Breast epithelium (tissue), 3 donors: ENCODE results near the gene FBLN1.

Experiments
- POLR2A ChIP-seq: fragments of 450-650 bp; IDR thresholded peaks from one replicate; pipeline ENCODE4 v1.6.1; 2016; ENCODE audit warnings: antibody characterized with exemption, mild to moderate bottlenecking, moderate library complexity
- POLR2AphosphoS5 ChIP-seq, 3 donors: sonication (generic); formaldehyde crosslinking; IDR thresholded peaks; one replicate each; pipeline ENCODE4 v1.6.1; 2017; ENCODE audit warnings: antibody characterized with exemption in 3 of 3
- TF ChIP-seq, protein P1 (sequence below), 3 donors: fragments of 450-650 bp; IDR thresholded peaks; one replicate each; pipeline ENCODE4 v1.5.1; 2016 to 2017; ENCODE audit warnings: antibody characterized with exemption in 3 of 3, mild to moderate bottlenecking in 3 of 3, moderate library complexity in 3 of 3

DNA sequence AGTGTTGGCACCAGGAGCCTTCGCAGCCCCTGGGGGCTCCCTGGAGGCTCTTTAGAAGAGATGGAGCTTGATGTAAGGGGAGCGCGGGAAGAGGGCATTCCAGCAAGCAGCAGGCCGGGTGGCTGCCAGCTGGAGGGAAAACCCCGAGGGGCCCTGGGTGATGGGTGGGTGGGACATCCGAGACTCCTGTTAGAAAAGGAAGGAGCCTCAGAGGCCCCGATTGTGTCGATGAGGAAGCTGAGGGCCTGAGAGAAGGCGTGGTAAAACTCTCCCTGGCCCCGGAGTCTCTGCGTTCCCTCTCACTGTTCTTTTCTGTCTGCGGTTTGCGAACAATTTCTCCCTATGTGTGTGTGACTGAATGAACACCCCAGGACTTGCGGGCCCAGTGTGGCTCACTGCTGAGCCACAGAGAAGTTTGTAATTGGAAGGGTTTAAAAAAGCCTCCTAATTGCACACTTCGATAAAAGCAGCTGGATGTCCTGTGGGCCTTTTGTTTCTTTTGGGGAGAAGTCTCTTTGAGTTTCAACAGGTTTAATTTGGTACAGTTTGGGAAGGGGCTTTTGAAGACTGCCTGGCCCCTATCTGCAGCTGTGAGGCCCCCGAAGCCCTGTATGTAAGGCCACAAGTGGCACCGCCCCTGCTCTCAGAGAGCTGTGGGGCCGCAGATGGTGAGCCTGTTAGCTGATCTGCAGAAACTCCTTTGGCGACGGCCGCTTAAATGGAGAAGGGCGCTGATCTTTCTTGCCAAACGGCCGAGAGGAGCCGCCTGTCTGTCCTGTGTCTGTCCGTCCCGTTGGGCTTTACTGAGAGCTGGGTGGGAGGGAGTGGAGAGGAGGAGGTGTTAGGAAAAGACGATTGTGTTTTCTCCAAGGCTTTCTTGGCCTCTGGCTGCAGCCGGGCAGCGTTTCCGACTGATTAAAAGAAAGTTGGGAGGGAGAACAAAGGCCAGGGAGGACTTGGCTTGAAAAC lies 2.0 kb downstream of the FBLN1 start:
- TF ChIP-seq POLR2A: no peak
- TF ChIP-seq, protein P1, sequence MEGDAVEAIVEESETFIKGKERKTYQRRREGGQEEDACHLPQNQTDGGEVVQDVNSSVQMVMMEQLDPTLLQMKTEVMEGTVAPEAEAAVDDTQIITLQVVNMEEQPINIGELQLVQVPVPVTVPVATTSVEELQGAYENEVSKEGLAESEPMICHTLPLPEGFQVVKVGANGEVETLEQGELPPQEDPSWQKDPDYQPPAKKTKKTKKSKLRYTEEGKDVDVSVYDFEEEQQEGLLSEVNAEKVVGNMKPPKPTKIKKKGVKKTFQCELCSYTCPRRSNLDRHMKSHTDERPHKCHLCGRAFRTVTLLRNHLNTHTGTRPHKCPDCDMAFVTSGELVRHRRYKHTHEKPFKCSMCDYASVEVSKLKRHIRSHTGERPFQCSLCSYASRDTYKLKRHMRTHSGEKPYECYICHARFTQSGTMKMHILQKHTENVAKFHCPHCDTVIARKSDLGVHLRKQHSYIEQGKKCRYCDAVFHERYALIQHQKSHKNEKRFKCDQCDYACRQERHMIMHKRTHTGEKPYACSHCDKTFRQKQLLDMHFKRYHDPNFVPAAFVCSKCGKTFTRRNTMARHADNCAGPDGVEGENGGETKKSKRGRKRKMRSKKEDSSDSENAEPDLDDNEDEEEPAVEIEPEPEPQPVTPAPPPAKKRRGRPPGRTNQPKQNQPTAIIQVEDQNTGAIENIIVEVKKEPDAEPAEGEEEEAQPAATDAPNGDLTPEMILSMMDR (IDR thresholded peaks at IDR 0.05): no peak
- no peak for TF ChIP-seq POLR2AphosphoS5 (IDR thresholded peaks at IDR 0.05)
